ENCODE measurements around the gene WBP11.

WBP11 gene

DNA sequence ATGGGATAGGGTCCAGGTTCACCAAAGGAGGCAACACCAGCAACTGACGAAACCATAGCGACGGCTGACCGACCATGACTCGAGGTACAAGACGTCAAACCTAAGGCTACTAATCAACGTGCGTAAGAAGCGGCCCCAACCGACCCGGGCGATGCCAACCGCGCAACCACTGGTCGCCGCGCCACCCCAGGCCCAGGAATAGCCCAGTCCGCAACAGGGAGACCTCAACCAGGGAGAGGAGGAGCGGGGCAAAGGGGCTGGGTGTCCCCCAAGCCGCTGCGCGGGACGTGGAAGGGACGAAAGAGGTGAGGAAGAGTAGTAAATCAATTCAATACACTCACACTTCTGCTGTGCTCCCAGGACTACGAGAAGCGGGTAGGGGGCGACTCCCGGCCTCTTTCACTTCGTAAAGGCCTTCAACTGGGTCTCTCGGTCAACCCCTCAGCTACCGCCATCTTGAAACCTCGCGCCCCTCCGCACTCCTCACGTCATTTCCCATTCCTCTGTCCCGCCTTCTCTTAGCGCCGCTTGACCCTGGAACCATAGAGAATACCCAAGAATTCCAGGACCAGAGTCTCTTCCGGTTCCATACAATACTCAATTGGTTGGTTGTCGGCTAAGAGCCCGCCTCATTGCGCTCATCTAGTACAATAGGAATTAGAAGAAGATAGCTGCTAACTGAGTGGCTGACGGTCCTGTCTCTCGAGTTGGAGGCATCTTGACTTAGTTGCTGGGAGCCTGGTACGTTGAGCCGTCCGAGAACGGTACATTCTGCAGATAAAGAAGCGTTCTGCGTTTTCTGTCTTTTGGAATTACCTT, at the start of gene WBP11, which contains the start of gene C12orf60:
Gene WBP11 (minus strand): TSS at position 468 of the 819 bp plus-strand sequence. CDS start 2,095 bp downstream, outside the sequence.
Gene C12orf60 (plus strand): TSS at position 660 of the 819 bp plus-strand sequence. CDS start 19,266 bp downstream, outside the sequence.
- peak; percentile 68 to 70 for DNase-seq (ENCODE audit: low read depth in 1 of 2, low spot score in 1 of 2)

DNA sequence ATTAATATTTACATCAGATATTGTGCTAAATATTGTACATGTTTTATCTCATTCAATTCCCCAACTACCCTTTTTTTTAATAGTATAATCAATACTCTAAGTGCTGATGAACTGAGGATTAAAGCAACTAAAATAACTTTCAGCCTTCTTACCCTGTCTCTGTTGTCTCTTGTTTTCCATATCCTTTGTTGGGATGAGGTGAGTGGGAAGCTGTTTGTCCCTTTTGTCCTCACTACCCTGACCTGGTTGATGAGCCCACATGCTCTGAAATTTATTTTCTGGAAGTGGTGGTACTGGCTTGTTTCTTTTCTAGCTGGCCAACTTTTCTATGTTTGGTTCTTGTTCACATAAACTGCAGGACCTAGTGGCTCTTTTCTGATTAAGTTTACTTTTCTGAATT, 49.6 kb upstream of the WBP11 start:
- no peak for DNase-seq (ENCODE audit: low read depth in 1 of 2, low spot score in 1 of 2)

DNA sequence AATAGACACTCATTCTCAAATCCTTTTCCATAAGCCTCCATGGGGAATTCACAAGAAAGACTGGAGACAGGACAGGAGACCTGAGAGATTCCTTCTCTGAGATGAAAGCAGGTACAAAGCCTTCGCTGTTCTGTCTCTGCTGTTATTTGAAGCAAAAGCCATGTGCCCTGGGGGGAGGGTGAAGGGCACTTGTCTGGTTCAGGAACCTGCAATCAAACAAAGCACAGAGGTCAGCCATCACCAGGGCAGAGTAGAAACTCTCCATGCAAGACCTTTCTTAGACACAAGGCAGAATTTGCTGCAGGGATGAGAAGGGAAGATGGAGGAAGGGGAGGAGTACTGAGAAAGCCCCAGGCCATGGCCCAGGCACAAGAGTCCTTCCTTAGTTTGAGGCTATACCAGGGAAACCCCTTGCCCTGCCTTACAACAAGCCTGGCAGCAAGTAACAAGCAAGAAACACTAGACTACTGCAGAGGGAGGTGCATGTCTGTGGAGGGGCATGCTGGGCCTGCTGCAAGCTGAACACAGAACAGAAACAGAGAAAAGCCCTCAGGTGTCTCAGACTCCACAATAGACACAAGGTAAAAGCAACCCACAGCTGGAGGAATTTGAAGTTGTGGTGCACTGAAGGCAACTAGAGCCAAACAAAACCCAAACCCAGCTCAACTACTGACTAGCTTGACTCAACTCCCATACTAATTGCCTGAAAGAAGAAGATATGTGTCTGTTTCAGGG, 47.8 kb upstream of the WBP11 start:
- DNase-seq (ENCODE audit: low read depth in 1 of 2, low spot score in 1 of 2), result no peak

DNA sequence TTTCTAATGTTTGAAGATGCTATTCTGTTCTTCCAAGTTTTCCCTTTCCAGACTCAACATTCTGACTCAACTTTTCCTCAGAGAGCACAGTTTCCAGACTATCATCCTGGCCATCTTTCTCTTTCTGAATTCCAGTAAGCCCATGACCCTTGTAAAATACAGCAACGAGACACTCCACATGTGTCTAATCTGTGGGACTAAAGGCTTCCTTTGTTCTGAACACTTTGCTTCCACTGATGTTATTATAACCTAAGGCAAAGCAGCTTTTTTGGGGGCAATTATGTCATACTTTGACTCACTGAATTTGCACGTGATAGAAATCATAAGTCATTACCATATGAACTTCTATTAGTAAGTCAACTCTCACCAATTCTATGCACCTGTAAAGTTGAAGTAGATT, 46.4 kb upstream of the WBP11 start:
- DNase-seq (ENCODE audit: low read depth in 1 of 2, low spot score in 1 of 2), result no peak

DNA sequence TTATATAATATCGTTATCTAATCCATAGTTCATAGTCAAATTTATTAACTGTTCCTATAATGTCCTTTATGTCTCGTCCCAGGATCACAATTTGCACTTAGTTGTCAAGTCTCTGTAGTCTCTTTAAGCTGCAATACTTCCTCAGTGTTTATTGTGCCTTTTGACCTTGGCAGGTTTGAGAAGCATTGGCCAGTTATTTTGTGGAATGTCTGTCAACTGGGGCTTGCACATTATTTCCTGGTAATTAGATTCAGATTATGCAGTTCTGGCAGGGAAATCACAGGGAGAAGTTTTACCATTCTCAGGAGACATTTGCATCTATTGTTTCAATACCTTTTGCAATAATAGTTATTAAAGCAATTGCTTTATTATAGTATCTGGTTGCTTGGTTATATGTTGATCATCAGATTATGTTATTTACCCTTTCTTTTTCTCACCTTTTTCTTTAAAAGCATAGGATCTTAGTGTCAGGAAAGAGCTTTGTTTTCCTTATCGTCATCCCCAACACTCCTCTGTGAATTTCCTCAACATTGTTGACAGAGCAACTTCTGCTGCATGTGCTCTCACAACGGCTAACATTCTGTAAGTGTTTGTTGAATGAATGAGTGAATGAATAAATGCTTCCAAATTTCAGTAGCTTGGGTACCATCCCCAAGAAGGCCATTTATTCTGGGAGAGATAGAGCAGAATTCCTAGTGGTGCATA, 43.8 kb upstream of the WBP11 start:
- no peak for DNase-seq (ENCODE audit: low read depth in 1 of 2, low spot score in 1 of 2)

DNA sequence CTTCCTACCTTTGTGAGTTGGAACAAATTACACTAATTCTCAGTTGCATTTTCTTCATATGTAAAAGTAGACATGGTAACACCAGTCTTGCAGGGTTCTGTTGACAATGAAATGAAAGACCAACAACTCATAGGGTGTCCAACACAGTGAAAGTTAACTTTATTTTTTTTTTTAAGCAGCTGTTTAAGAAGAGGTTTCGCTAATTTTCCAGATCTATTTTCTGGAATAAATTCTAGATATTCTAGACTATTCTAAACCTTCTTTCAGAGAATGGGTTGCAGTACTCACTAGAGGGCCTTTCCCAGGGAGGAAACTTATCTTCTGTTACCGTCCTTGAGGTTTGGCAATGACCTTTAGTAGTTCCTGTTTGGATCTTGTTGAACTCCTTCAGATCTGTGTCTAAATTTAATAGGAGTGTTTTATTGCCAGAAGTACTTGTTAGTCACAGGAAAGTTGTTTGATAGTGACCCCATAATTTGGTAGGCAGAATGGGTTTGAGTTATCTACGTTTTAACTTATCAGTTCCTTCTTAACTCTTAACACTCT, 42.8 kb upstream of the WBP11 start:
- DNase-seq (ENCODE audit: low read depth in 1 of 2, low spot score in 1 of 2), result no peak

DNA sequence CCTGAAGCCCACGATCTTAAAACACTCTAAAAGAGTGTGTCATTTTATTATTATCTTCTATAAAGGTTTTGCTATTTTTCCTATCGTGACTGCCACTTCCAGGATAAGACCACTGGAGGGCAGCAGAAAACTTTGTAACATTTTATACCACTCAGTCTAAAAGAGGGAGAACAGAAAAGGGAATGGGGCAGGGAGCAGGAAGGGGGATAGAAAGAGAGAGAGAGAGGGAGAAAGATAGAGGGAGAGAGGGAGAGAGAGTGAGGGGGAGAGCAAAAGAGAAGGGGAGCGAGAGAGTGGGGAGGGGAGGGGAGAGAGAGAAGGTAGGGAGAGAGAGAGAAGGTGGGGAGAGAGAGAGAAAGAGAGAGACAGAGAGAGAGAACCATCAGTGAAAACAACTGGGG, 42.1 kb upstream of the WBP11 start:
- no peak for DNase-seq (ENCODE audit: low read depth in 1 of 2, low spot score in 1 of 2)

DNA sequence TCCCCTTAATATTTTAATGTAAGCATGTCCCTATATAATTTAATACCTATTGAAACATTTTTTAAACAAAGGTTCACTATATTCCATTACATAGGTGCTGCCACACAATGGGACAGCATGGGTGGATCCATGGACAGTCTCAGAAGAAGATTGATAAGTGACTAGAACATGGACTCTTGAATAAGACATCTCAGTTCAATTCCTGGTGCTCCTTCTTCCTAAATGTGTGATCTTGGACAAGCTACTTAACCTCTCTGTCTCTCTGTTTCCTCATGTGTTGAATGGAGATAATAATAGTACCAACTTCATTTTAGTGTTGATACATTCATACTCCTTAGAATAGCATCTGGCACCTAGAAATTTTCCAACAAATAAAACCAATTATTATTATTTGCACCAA, 41.1 kb upstream of the WBP11 start:
- no peak for DNase-seq (ENCODE audit: low read depth in 1 of 2, low spot score in 1 of 2)

DNA sequence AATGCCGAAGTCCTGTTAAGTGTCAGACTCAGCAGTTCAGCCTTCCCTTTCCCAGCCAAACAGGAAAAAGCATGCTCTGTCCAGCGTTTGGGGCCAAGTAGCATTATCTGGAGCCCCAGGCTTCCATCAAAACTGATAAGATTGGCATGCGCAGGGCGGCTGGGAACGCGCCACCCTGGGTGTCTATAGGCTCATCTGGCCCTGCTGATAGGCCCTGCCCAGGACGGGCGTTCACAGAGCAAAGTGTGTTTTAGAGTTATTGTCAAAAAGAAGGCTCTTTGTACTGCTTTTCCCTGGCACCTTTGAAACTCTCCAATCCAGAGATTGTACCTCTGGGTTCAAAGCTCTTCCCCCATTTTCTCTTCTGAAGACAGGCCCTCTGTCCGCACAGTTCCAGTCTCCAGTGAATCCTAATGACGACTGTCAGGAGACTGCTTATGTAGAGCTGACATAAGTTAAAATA, 40.2 kb upstream of the WBP11 start, which contains the start of gene ART4:
Gene ART4 (minus strand): TSS at position 102 of the 463 bp plus-strand sequence. CDS start 413 bp downstream, outside the sequence.
- no peak for DNase-seq (ENCODE audit: low read depth in 1 of 2, low spot score in 1 of 2)

DNA sequence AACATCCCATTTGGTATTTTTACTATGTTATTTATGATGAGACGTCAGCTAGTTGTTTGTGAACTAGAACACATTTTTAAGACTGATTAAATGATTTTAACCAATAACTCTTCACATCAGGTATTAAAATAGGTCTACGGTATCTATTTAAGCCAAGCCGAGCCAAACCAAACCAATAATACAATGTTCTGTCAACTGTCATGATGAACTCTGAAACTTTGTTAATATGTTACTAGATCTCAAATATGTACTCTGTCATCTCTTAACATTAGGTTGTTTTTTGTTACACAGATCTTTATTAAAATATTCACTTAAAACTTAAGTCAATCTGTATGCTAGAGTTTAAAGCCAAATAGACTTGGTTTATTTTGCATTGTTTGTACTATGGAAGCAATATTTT, 39.0 kb upstream of the WBP11 start:
- DNase-seq (ENCODE audit: low read depth in 1 of 2, low spot score in 1 of 2), result no peak

DNA sequence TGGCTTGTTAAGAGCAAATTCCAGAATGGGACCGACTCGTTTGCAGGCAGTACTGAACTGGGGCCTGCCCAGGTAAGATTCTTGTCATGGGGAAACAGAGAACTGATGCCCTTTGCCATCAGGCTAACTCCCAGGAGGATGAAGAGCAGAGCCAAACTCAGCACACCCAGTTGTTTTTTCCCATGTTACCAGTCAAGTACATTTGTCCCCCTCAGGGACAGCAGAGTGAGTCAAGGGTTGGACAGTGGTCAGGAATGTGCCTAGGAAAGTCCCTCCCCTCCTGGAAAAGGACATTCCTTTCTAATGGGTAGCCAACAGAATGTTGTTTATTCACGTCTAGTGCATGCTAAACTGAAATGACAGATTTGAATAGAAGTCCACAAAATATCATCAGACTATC, 38.5 kb upstream of the WBP11 start:
- no peak for DNase-seq (ENCODE audit: low read depth in 1 of 2, low spot score in 1 of 2)

DNA sequence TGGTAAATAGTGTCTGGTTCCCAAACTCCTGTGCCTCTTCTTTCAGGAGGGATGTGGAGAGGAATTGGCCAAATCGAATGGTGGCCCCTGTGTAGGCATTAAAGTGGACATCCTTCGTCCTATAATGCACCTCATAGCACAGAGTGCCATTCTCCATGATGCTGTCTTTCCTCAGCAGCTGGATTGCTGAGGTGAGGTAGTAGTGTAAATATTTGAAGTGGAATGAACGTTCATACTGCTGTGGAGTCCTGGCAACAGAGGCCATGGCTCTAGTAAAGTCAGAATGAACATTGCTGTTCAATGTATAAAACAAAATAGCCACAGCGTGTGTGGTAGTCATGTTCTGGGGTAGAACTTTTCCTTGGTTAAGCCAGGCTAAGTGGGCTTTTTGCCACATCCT, 37.3 kb upstream of the WBP11 start:
- no peak for DNase-seq (ENCODE audit: low read depth in 1 of 2, low spot score in 1 of 2)

DNA sequence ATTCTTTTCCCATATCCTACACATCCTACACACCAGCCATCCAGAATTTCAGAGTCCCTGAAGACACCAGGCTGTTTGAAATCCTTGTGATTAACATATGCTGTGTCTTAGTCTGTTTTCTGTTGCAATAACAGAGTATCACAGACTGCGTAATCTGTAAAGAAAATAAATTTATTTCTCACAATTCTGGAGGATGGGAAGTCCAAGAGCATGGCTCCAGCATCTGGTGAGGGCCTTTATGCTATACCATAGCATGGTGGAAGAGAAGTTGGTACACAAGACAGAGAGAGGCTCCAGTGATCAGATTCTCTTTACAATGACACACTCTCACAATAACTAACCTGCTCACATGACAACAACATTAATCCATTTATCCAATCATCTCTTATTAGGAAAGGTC, 36.0 kb upstream of the WBP11 start:
- DNase-seq (ENCODE audit: low read depth in 1 of 2, low spot score in 1 of 2), result no peak

DNA sequence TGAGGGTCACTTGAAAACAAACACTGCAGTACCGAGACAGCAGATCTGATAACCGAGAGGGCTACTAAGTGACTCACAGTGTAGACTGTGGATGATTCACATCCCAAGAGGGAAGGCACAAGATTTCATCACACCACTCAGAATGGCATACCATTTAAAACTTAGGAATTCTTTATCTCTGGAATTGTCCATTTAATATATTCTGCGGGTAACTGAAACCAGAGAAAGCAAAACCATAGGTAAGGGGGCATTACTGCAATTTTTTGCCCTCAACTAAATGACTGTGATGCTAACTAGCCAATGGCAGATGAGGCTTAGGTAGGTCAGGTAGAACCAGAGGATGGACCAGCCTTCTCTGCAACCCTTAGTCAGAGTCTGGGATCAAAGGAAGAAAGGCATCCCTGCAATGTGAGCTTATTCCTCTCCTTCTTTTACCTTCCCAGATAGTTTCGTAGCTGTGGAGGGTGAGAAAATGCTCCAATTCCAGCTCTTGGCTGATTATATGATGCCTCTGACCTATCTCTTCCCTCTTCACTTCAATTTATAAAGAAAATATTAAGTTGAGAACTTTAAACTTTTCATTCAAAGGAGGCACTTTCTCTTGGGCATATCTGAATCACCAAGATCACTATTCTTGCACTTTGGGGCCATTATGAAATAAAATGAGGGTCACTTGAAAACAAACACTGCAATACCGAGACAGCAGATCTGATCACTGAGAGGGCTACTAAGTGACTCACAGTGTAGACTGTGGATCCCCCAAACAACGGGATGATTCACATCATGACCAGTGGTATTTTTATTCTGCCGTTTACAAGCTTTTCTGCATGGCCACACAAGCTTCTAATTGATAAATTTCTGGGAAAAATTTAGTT, 33.3 kb upstream of the WBP11 start:
- no peak for DNase-seq (ENCODE audit: low read depth in 1 of 2, low spot score in 1 of 2)

DNA sequence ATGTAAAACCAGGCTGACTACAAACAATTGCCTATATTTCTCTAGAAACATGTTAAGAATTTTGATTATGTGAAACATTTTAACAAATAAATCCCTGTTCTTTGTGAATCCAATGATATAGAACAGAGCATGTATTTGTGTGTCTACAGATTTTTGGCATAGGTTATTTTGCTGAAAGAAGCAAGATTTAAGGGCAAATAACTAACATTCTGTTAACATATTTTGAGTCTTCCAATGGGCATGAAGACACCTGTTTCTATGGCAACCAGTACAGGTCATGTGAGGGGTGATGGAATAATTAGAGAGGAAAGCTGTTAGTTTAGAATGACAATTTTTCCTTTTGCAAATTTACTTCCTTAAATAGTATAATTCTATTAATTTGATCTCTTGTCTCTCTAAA, 31.2 kb upstream of the WBP11 start:
- no peak for DNase-seq (ENCODE audit: low read depth in 1 of 2, low spot score in 1 of 2)

DNA sequence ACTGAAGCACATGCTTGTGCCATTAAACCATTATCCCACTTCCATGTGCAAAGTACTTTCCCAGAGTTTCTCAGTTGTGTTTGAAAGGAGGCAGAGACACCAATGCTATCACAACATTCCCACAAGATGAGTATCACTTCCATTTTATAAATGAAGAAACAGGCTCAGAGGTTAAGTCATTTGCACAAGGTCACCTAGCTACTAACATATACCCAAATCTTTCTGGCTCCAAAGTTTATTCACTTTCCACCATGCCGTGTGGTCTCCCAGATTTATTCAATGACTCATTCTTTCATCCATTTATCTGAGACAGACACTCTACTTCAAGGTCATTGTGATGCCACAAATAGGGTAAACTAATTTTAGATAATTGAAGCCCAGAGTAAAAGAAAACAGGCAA, 30.7 kb upstream of the WBP11 start:
- DNase-seq (ENCODE audit: low read depth in 1 of 2, low spot score in 1 of 2), result no peak

DNA sequence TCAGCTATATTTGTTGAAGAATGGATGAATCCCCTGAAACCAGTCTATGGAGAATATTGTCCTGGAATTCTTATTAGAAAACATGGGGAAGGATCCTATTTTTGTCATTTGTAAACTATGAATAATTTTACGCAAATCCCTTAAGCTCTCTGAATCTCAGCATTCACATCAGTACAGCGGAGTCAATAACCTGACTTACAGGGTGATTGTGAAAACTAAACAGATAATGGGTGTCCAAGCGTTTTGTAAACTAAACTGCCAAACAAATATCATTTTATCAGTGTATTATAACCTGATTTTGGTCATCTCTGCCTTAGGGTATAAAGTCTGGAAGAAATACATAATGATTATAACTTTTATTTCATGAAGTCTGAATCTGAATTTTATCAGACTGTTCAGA, 30.1 kb upstream of the WBP11 start:
- no peak for DNase-seq (ENCODE audit: low read depth in 1 of 2, low spot score in 1 of 2)

DNA sequence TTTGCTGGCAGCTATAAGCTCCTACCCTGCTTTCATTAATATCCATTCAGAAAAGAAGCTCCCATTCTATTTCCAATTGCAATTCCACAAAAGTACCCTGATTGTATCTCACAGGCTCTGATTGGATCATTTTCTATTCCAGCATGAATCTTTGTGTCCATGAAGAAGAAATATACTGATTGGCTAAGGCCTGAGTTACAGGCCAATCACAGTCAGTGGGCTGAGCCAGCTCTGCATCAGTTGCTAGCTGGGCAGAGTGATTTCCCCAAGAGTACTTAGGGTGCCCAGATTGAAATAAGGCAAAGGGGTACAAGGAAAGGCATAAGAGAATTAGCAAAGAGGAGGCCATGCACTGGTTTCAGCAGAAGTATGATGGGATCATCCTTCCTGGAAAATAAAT, 25.6 kb upstream of the WBP11 start:
- no peak for DNase-seq (ENCODE audit: low read depth in 1 of 2, low spot score in 1 of 2)

DNA sequence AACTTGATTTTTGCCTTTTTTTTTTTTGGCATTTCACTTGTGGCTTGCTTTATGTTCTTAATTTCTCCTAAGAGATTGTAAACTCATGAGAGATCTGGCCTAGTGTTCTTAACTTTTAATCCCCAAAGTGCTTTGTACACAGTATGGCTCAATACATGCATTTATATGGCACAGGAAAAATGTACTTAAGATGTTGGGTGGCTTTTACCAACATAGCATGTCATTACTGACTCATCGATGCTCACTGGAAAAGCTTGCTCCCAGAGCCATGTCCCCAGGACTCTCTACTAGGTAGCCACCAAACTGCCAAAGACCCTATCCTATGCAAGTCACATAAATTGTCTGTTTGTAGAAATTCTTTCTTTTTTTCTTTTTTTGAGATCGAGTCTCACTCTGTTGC, 23.8 kb upstream of the WBP11 start:
- DNase-seq (ENCODE audit: low read depth in 1 of 2, low spot score in 1 of 2), result no peak

DNA sequence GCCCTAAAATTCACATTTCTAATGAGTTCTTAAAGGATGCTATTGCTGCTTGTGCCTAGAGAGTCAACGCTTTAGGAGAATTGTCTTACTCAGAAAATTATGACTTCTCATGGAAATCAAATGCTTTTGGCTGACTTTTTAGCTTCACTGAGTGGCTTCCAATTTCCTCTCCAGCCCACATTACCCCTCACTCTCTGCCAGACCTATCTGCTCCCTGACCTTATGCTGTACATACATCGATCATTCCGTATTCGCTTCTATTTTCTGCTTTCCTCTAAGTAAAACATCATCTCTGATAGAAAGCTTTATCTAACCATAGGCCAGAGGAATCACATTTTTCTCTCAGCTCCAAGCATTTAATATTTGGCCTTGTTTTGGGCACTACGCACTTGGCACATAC, 23.2 kb upstream of the WBP11 start:
- DNase-seq (ENCODE audit: low read depth in 1 of 2, low spot score in 1 of 2), result no peak

Measured in stimulated activated CD4-positive, alpha-beta T cell treated with anti-CD3 and anti-CD28 coated beads, Interleukin-15, amount 100 ng/mL, for 1 hour (primary cell).